Body of pancreas (tissue), 4 donors: ENCODE results near the gene MAP9. TPM values are rescaled to one million over a fixed set of nuclear protein-coding genes. Genes with fewer than 3 reads are reported as not detected.

Experiments
- ATAC-seq: fragments of 150-250 bp; one replicate; pipeline ENCODE4 v1.9.1; 2016
- DNase-seq, 4 donors: peaks; one replicate each; pipeline ENCODE4 v3.0.0-alpha.2; 2019
- H3K27ac ChIP-seq, 4 donors: fragments of 200-600 bp; sonication (generic); 1 replicate in 3 of 4; 2 replicates in 1 of 4; pipeline versions ENCODE4 v1.5.1 to v1.6.1; 2016 to 2019; ENCODE audit warnings: mild to moderate bottlenecking in 1 of 4, mixed read lengths in 1 of 4, moderate library complexity in 1 of 4
- H3K27me3 ChIP-seq, 2 donors: fragments of 200-600 bp; sonication (generic); one replicate each; pipeline ENCODE4 v1.6.0; 2016; ENCODE audit warnings: mild to moderate bottlenecking in 1 of 2
- H3K36me3 ChIP-seq, 2 donors: fragments of 200-600 bp; sonication (generic); replicated peaks in 1 of 2; 2 replicates each; pipeline ENCODE4 v1.5.1; 2016; ENCODE audit warnings: low read depth in 2 of 2; ENCODE audit not compliant: insufficient read depth in 1 of 2
- H3K4me1 ChIP-seq: fragments of 200-600 bp; sonication (generic); one replicate; pipeline ENCODE4 v1.6.0; 2016
- H3K4me3 ChIP-seq, 2 donors: fragments of 200-600 bp; sonication (generic); 1 replicate in 1 of 2; 2 replicates in 1 of 2; pipeline ENCODE4 v1.5.1; 2016 to 2019
- H3K9me3 ChIP-seq, 3 donors: fragments of 200-600 bp; sonication (generic); 1 replicate in 2 of 3; 2 replicates in 1 of 3; pipeline ENCODE4 v1.5.1; 2016
- CTCF ChIP-seq, 7 experiments: fragments of 450-650 bp in 4 of 7; fragments of 200-600 bp in 3 of 7; sonication (generic) in 3 of 7; IDR thresholded peaks; one replicate each; pipeline ENCODE4 v1.5.1; 2016 to 2019; ENCODE audit warnings: antibody characterized with exemption in 7 of 7
- POLR2A ChIP-seq, 3 donors: fragments of 450-650 bp; IDR thresholded peaks; one replicate each; pipeline ENCODE4 v1.6.1; 2016; ENCODE audit warnings: antibody characterized with exemption in 3 of 3, mild to moderate bottlenecking in 2 of 3
- WGBS, 2 donors: methylation state at CpG; one replicate each; pipeline ENCODE4 v1.1.5; 2017; 5-methylcytosine and 5-hydroxymethylcytosine counted together
- intact Hi-C: fragments of 100-400 bp; cut with DNase I; formaldehyde crosslinking; loops from one replicate; pipeline ENCODE4 v1.15.1; 2023
- small RNA-seq: library from RNA; depleted of rRNA; stranded (forward); fragments of <200 nt; gene quantifications from one replicate; pipeline ENCODE3, GENCODE V24; 2016
- total RNA-seq, 2 donors: library from RNA; depleted of rRNA; stranded (reverse); fragments of >200 nt; gene quantifications; one replicate each; pipeline ENCODE4 v1.1.0, GENCODE V29; 2016

Gene MAP9
- total RNA-seq, 2 donors from 2014 or later = 5.2 to 7.9 TPM

DNA sequence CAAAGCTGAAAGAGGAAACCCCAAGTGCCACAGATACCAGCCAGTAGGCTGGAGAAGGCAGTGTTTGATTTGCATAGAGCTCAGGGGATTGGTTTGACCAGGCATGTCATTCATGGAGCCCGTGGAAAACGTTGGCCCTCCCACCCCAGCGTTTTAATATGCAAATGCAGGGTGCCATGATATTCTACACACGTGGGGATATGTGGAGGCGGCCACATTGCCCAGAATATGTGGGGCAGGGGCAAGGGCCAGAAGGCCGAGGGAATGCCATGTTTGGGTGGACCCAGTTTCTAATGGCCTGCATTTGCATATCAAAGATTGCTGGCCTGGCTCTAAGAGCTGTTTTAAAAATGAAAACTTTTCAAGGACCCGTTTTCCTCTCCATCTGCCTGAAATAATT is 71.1 kb downstream of the MAP9 start:
- Histone ChIP-seq H3K9me3 (no peaks in the 10 kb centered on the region), H3K36me3 (no peaks in the 10 kb centered on the region), H3K27me3 (no peaks in the 10 kb centered on the region), H3K4me1 (no peaks in the 10 kb centered on the region), H3K4me3 (no peak overlapping the region), H3K27ac (no peak overlapping the region)
- intact Hi-C loops = no loop called here
- ATAC-seq (no peak), DNase-seq (no peak)
- TF ChIP-seq POLR2A (IDR thresholded peaks at IDR 0.05) (no peak), CTCF (IDR thresholded peaks at IDR 0.05) (no peak)
- 55 to 63% methylated on average over 7 of the region's 7 CpGs for WGBS, 2 donors

DNA sequence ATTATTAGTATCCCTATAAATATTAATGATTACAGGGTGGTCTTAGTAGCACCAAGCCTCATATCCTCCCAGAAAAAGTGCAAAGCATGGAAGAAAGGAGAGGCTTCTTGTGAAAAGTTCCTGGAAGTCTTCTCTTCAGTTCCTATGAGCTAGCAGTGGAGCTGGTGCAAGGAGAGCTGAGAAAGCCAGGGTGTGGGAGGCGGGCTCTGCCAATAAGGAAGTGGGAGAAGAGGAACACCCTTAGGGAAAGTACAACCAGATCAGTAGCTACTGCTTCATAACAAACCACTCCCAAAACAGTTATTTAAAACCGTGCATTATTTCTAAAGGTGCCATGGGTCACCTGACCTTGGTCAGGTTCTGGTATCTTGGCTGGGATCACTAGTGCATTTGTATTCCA is 72.4 kb downstream of the MAP9 start:
- TF ChIP-seq POLR2A (IDR thresholded peaks at IDR 0.05) = no peak
- TF ChIP-seq CTCF (IDR thresholded peaks at IDR 0.05) = no peak
- intact Hi-C loops = no loop called here
- Histone ChIP-seq H3K36me3 (no peaks in the 10 kb centered on the region), H3K27ac (no peak overlapping the region), H3K4me3 (no peak overlapping the region), H3K4me1 (no peaks in the 10 kb centered on the region), H3K9me3 (no peaks in the 10 kb centered on the region), H3K27me3 (no peaks in the 10 kb centered on the region)
- ATAC-seq (no peak), DNase-seq (no peak)
- 53 to 70% methylated on average over 2 of the region's 2 CpGs for WGBS, 2 donors

- ATAC-seq = no peak
- peaks cover 0 to 6% (median 0%) of the 10 kb centered on the region in 3 donors for H3K9me3 ChIP-seq
- no peaks in the 10 kb centered on the region for H3K36me3 ChIP-seq
- no peak for TF ChIP-seq CTCF (IDR thresholded peaks at IDR 0.05)
- TF ChIP-seq POLR2A (IDR thresholded peaks at IDR 0.05) = no peak
- WGBS, 2 donors = 87 to 88% methylated on average over 2 of the region's 2 CpGs
- H3K27me3 ChIP-seq = no peaks in the 10 kb centered on the region
- no peak for DNase-seq
- no peak overlapping the region for H3K27ac ChIP-seq
- no peaks in the 10 kb centered on the region for H3K4me1 ChIP-seq
- no peak overlapping the region for H3K4me3 ChIP-seq
- intact Hi-C loops = no loop called here
Measured at GRCh38 chr4:155299103-155299502, 77.7 kb downstream of the MAP9 start.

Small RNA genes lying within 50 kb of the gene (small RNA-seq; reads per million reads assigned to genes)
- not detected for gene AC097467.4
- not detected for gene YWHAEP4

Other genes with a start within 250 kb of the MAP9 start
- under 1 TPM in 1 of 2 donors, not detected in 1; under 0.01 TPM for gene NPY2R, start 168.3 kb downstream of the MAP9 start, total RNA-seq